Stimulated activated CD8-positive, alpha-beta memory T cell treated with anti-CD3 and anti-CD28 coated beads, Interleukin-7, amount 100 ng/mL, for 48 hours (primary cell): Measurements from ENCODE around the gene CDKN1A.
A peak's percentile ranks its signal among the peaks of the same experiment; 100 is the strongest.
"Not testable (repeated sequence)": the region's sequence is repeated elsewhere in the genome, so short reads cannot be mapped to it uniquely, and the experiment has no call there.

Source experiments
- DNase-seq, 2 donors: peaks; one replicate each; pipeline ENCODE4 v3.0.0-alpha.2; 2020; ENCODE audit warnings: low read depth in 1 of 2; ENCODE audit errors: extremely low read depth in 1 of 2

The CDKN1A gene

GRCh38 chr6:36678488-36679042 is at the start of gene CDKN1A:
Gene CDKN1A (plus strand): TSS chr6:36678714. CDS start chr6:36684102, 5,388 bp downstream.
- peak; percentile 57 to 62 for DNase-seq

DNA sequence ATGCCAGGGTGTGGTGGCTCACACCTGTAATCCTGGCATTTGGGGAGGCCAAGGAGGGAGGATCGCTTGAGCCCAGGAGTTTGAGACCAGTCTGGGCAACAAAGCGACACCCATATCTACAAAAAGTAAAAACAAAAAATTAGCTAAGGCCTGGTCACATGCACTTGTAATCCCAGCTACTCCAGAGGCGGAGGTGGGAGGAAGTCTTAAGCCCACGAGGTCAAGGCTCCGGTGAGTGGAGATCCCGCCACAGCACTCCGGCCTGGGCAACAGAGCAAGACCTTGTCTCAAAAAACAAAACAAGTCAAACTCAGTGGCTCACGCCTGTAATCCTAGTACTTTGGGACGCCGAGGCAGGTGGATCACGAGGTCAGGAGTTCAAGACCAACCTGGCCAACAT is 48.7 kb upstream of the CDKN1A start:
- no peak for DNase-seq

DNA sequence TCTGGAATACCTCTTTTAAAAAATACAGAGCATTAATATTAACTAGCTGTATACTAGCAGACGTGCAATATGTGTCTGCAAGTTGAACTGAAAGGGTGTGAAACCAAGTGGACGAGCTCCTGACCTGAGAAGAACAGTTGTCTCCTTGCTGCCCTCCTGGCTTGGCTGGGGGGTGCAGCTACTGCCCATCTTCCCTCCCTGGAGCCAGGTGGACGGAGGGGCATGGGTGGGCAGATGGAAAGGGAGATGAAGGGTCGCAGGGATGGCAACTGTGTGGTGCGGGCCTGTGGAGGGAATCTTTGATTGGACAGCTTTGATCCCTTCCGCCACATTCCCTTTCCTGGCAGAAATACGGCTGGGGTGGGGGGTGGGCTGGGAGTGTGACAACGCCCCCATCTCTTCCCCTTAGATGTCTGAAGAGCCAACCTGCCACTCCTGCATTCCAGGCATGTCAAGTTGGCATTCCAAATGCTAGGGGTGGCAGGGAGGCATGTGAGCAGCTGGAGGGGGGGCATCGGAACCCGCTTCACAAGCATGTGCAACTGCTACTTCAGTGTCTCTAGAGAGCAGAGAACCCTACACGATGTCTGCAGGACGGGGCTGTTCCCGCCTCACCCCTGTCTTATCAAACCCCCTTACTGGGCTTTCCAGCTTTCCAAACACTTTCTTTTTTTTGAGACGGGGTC is 47.0 kb upstream of the CDKN1A start:
- DNase-seq = no peak

GRCh38 chr6:36633370-36633769 is 45.1 kb upstream of the CDKN1A start:
- DNase-seq = no peak

- DNase-seq = no peak
Measured at GRCh38 chr6:36633915-36634314, 44.6 kb upstream of the CDKN1A start.

- no peak for DNase-seq
Measured at GRCh38 chr6:36634317-36635108, 44.0 kb upstream of the CDKN1A start.

- no peak for DNase-seq
Measured at GRCh38 chr6:36636283-36636682, 42.2 kb upstream of the CDKN1A start.

DNA sequence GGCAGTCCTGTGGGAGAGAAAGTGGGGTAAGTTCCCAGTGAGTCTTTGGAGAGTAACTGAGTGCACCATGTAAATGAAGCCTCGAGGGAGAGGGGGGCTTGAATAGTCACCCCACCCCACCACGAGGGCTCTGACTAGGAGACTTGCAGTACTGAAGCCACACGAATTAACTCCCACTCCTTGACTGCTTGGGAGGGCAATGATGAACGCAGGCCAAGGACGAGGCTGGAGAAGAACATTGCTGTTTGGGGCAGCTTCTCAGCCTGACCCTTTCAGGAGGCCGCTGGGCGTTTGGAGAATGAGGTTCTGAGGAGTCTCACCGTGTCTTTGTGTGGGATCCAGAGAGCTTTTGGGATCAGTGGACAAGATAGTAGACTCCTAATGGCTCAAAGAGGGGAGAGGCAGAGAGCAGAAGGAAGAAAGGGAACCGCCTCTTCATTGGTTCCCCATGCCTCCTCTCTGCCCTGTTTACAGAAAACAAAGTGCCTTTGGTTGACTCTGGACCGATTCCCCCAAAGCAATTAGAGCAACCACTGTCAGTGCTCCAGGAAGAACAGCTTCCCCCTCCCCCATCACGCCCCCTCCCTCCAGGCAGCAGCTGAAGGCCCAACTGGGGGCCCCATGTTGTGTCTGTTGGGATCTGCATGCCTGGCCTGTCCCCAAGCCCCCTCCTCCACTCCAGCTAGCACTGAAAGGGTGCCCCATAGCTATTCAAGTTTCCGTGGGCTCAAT is 41.7 kb upstream of the CDKN1A start:
- DNase-seq = no peak

GRCh38 chr6:36638579-36638978 is 39.9 kb upstream of the CDKN1A start:
- no peak for DNase-seq

GRCh38 chr6:36639171-36639808 is 39.2 kb upstream of the CDKN1A start:
- no peak for DNase-seq

DNA sequence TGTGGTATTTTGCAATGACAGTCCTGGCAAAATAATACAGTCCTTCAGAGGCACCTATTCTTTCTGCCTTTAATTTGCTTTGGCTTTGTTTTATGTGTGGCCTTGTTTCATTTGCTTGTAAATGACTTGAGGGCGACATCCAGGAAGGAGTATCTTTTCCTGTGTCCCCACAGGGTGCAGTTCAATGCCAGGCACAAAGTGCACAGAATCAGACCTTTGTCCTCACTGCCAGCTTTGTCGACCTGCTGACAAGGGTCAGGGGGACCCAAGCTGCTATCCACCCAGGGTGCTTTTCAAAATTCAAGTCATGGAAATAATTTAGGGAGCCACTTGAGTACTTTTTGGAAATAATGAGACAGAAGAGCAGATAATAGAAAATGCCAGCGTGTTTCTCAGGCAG is 37.0 kb upstream of the CDKN1A start:
- DNase-seq = no peak

DNA sequence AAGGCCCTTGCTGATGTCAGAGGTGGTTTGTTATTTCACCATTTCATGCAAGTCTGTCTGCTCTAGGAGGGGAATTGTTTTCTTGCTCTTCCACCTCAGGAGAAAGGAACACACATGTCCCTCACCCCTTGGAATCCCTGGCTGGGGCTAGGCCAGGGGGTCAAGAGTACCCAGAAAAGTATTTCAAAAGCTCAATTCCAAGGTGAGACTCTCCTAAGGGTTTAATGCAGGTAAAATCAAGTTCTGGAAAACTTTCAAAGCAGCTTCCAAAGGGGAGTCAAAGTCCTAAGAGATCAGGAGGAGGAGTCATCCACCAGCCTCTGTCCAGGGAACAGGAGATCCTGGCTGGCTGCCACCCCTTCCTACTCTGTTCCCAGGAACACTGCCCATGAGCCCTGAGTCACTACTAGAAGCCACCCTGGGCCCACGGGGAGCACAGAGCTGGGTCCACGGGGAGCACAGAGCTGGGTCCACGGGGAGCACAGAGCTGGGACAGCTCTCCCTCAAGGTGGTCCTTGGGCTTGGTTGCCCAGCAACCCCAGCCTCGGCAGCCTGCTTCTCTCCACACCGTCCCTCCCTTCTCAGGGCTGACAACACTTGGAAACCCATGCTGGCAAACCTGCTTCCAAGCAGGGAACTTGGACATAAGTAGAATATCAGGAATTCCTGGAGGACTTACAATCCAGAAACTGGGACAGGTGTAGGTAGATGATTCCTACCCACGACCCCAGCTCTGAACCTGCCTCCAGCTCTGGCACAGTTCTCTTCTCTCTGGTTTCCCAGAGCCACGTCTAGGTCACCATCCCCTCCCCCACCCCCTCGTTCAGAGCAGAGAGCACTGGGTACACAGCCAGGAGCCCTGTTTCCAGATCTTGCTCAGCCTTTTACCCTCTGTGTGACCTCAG is 35.3 kb upstream of the CDKN1A start:
- no peak for DNase-seq

GRCh38 chr6:36643977-36644376 is 34.5 kb upstream of the CDKN1A start:
- DNase-seq = no peak

GRCh38 chr6:36649086-36649485 is 29.4 kb upstream of the CDKN1A start:
- DNase-seq = no peak

- no peak for DNase-seq
Measured at GRCh38 chr6:36649701-36650484, 28.6 kb upstream of the CDKN1A start.

DNA sequence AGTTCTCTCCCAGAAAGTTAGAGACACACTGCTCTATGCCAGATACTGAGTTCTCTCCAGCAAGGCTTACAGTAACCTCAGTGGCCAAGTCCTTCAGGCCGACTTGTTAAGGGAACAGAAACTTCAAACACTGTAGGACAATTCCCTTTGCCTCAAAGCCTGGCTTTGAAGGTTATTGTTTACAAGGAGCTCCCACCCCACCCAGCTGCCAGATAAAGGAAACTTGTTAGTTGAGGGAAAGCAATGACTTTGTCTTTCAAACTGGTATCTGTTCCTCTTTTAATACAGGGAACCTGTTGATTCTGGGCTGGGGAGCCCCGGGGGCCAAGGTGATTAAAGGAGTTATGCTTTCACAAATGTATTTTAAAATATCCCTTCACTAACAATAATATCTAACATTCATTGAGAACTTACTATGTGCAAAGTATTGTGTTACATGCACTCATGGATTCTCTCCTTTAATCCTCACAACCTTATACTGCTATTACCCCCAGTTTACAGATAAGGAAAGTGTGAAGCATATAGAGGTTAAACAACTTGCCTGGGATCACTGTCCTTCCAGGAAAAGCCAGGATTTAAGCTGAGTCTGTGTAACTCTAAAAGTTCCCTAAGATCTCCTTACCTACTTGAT is 27.6 kb upstream of the CDKN1A start:
- DNase-seq = no peak

GRCh38 chr6:36651659-36652379 is 26.7 kb upstream of the CDKN1A start:
- no peak for DNase-seq

DNA sequence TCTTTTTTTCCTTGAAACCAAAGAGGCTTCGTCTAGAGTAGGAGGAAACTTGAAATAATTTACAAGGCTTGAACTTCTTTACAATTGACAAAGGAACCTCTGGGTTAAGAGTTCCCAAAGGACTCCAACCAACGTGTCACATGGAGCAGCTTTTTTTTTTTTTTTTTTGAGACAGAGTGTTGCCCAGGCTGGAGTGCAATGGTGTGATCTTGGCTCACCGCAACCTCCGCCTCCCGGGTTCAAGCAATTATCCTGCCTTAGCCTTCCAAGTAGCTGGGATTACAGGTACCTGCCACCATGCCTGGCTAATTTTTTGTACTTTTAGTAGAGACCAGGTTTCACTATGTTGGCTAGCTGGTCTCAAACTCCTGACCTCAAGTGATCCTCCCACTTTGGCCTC is 24.0 kb upstream of the CDKN1A start:
- not testable (repeated sequence) for DNase-seq
